NCI-H2107 treated with DMSO at 0.1 percent for 48 hours (cell line): ENCODE results near the gene FUZ.

ENCODE experiments used
- DNase-seq: peaks from one replicate; lab custom pipeline; 2025; ENCODE audit not compliant: unreplicated experiment; lab: John Stamatoyannopoulos, UW

The FUZ gene

GRCh38 chr19:49812997-49813861 lies at the start of gene FUZ:
Gene FUZ (minus strand): TSS chr19:49813292. CDS start chr19:49813106, 186 bp downstream.
- peak; percentile 98 for DNase-seq

- DNase-seq, result no peak
These were observed 49.5 kb upstream of the FUZ start for GRCh38 chr19:49862391-49863253.

GRCh38 chr19:49861541-49862378 lies 48.7 kb upstream of the FUZ start:
- peak; percentile 39 for DNase-seq

GRCh38 chr19:49861107-49861506 lies 48.0 kb upstream of the FUZ start:
- DNase-seq, result no peak

GRCh38 chr19:49860336-49861102 lies 47.4 kb upstream of the FUZ start:
- no peak for DNase-seq

GRCh38 chr19:49859682-49860335 lies 46.7 kb upstream of the FUZ start:
- no peak for DNase-seq

GRCh38 chr19:49858088-49858985 lies 45.2 kb upstream of the FUZ start:
- DNase-seq, result no peak

GRCh38 chr19:49857838-49858087 lies 44.7 kb upstream of the FUZ start:
- no peak for DNase-seq

GRCh38 chr19:49857061-49857837 lies 44.2 kb upstream of the FUZ start:
- no peak for DNase-seq

GRCh38 chr19:49856574-49857021 lies 43.5 kb upstream of the FUZ start:
- DNase-seq, result no peak

GRCh38 chr19:49855676-49856573 lies 42.8 kb upstream of the FUZ start:
- DNase-seq, result no peak

GRCh38 chr19:49855277-49855675 lies 42.2 kb upstream of the FUZ start:
- DNase-seq, result no peak

- DNase-seq, result no peak
These were observed 41.5 kb upstream of the FUZ start for GRCh38 chr19:49854378-49855263.

- DNase-seq, result no peak
These were observed 40.8 kb upstream of the FUZ start for GRCh38 chr19:49853852-49854377.

GRCh38 chr19:49852631-49853126 lies 39.6 kb upstream of the FUZ start:
- DNase-seq, result no peak
